Osteocyte (in vitro differentiated cells): ENCODE data around the gene ITPR1. TPM values are rescaled to one million over a fixed set of nuclear protein-coding genes. Genes with fewer than 3 reads are reported as not detected.

Source experiments
- DNase-seq: peaks from one replicate; pipeline ENCODE4 v3.0.0; 2021; ENCODE audit warnings: mixed read lengths; ENCODE audit not compliant: unreplicated experiment; ENCODE audit errors: extremely low spot score
- H3K27ac Mint-ChIP-seq: one replicate; pipeline ENCODE4 v1.8.0; 2021; ENCODE audit warnings: mild to moderate bottlenecking, mixed read lengths; ENCODE audit not compliant: unreplicated experiment
- H3K27me3 Mint-ChIP-seq: one replicate; pipeline ENCODE4 v1.8.0; 2021; ENCODE audit warnings: mixed read lengths; ENCODE audit not compliant: unreplicated experiment
- H3K36me3 Mint-ChIP-seq: one replicate; pipeline ENCODE4 v1.8.0; 2021; ENCODE audit warnings: mixed read lengths; ENCODE audit not compliant: unreplicated experiment
- H3K4me1 Mint-ChIP-seq: one replicate; pipeline ENCODE4 v1.8.0; 2021; ENCODE audit warnings: mixed read lengths; ENCODE audit not compliant: unreplicated experiment
- H3K4me3 Mint-ChIP-seq: one replicate; pipeline ENCODE4 v1.8.0; 2021; ENCODE audit warnings: mild to moderate bottlenecking, moderate library complexity, mixed read lengths; ENCODE audit not compliant: unreplicated experiment
- H3K9me3 Mint-ChIP-seq: one replicate; pipeline ENCODE4 v1.8.0; 2021; ENCODE audit warnings: mixed read lengths; ENCODE audit not compliant: unreplicated experiment
- total RNA-seq: library from RNA; stranded (reverse); gene quantifications from 2 replicates; pipeline ENCODE4 v1.2.1, GENCODE V29; 2021
- TF ChIP-seq, protein P1 (sequence below): fragments of 200-600 bp; sonication (generic); IDR thresholded peaks from 2 replicates; pipeline ENCODE4 v1.5.0; 2021; ENCODE audit warnings: antibody characterized with exemption, mild to moderate bottlenecking, moderate library complexity

The ITPR1 gene
- total RNA-seq, 1 donor from 2014 or later = 34.3 TPM

DNA sequence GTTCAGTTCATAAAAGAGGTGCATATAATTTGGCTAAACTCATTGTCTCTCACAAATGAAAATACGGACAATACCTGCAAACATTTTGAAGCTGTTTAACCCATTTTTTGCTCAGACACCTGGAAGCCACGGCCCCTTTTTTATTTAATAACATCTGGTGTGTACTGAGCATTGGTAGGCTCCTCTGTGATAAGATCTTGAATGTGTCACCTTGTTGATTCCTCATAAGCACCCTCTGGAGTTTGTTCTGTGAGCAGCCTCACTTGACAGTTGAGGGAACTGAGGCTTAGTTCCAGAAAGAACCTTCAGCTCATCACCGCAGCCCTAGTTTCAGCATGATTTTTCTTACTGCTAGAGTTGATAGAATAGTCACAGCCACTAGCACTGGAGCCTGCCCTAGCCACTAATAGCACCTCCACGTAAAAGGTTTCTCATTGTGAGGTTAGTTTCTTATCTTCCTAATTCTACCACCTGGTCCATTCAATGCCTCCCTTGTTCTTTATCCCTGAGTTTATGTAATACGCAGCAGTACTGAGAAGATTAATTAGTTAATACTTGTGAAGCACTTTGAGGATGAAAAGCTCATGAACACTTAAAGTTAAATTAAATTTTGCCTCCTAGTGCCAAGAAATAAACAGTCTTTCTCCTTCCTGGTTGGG, 71.9 kb downstream of the ITPR1 start:
- Mint-ChIP-seq H3K4me3 (no peak overlapping the region), H3K9me3 (no peaks in the 10 kb centered on the region), H3K27ac (no peak overlapping the region), H3K4me1 (peaks cover 3% of the 10 kb centered on the region), H3K36me3 (no peaks in the 10 kb centered on the region), H3K27me3 (no peaks in the 10 kb centered on the region)
- DNase-seq = no peak
- TF ChIP-seq, protein P1, sequence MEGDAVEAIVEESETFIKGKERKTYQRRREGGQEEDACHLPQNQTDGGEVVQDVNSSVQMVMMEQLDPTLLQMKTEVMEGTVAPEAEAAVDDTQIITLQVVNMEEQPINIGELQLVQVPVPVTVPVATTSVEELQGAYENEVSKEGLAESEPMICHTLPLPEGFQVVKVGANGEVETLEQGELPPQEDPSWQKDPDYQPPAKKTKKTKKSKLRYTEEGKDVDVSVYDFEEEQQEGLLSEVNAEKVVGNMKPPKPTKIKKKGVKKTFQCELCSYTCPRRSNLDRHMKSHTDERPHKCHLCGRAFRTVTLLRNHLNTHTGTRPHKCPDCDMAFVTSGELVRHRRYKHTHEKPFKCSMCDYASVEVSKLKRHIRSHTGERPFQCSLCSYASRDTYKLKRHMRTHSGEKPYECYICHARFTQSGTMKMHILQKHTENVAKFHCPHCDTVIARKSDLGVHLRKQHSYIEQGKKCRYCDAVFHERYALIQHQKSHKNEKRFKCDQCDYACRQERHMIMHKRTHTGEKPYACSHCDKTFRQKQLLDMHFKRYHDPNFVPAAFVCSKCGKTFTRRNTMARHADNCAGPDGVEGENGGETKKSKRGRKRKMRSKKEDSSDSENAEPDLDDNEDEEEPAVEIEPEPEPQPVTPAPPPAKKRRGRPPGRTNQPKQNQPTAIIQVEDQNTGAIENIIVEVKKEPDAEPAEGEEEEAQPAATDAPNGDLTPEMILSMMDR = no peak

DNA sequence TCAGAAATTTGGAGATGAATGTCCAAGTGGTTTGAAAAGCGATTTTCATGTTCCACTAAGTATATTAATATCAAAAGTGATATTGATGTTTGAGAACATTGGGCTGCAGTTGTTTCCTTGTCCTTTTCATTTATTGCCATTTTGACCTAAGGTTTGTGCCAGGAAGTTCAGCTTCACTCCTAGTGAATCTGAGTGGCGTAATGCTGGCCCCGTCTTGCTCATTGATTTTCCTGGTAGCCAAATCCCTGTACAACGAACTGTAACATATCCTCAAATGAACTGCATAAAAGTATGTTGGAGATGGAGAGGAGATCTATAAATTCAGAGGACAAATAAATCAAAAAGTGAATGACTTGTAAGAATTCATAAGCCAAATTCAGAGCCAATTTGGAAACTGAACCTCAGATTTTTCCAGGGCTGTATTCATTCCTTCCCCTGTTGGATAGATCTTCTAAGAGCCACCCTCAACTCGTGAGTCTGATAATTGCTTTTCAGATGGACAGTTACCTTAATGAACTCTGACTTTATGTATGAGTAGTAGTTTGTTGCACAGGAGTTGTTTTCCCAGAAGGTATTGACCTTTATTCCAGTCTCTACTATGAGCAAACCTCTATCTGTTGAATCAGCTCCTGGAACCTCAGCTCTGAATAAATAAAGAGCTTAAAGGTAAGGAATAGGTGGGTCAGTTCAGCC, 72.8 kb downstream of the ITPR1 start:
- H3K4me3 Mint-ChIP-seq = no peak overlapping the region
- no peaks in the 10 kb centered on the region for H3K27me3 Mint-ChIP-seq
- H3K4me1 Mint-ChIP-seq = peaks cover 3% of the 10 kb centered on the region
- H3K27ac Mint-ChIP-seq = no peak overlapping the region
- TF ChIP-seq, protein P1 = no peak
- no peaks in the 10 kb centered on the region for H3K36me3 Mint-ChIP-seq
- DNase-seq = no peak
- no peaks in the 10 kb centered on the region for H3K9me3 Mint-ChIP-seq

DNA sequence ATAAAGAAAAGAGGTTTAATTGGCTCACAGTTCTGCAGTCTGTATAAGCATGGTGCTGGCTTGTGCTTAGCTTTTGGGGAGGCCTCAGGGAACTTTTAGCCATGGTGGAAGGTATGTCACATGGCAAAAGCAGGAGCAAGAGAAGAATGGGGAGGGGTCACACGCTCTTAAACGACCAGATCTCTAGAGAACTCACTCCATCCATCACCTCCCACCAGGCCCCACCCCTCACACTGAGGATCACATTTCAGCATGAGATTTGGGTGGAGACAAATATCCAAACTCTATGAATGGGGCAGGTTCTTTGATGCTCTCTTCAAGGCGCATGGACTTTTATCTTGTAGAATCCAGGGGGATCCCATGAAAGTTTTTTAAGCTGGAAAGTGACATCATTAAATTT, 75.7 kb downstream of the ITPR1 start:
- H3K27ac Mint-ChIP-seq = no peak overlapping the region
- H3K27me3 Mint-ChIP-seq = no peaks in the 10 kb centered on the region
- H3K4me3 Mint-ChIP-seq = no peak overlapping the region
- TF ChIP-seq, protein P1 = no peak
- peaks cover 2% of the 10 kb centered on the region for H3K4me1 Mint-ChIP-seq
- DNase-seq = no peak
- H3K9me3 Mint-ChIP-seq = no peaks in the 10 kb centered on the region
- no peaks in the 10 kb centered on the region for H3K36me3 Mint-ChIP-seq

DNA sequence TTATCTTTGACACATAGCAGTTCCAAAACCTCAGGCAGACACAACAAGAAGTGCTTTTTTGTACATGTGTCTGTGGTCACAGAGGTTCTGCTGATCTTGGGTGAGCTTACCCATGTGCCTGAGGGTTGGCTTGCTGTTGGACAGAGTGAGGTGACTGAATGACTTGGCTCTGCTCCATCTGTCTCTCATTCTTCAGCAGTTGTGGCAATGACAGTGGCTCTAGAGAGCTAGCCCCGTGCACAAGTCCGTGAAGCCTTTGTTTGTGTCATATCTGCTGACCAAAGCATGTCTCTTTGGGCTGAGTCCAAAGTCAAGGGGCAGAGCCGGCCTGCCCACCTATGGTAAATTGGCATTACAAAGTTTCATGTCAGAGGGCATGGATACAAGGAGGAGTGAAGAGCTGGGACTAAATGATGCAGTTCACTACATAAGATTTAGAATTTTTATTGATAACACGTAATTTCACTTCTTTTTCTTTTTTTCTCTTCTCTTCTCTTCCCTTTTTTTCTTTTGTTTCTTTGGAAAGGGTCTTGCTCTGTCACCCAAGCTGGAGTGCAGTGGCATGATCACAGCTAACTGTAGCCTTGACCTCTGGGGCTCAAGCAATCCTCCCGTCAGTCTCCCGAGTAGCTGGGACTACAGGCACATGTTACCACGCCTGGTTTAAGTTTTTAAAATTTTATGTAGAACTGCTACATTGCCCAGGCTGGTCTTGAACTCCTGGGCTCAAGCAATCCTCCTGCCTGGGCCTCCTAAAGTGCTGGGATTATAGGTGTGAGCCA, 77.9 kb downstream of the ITPR1 start:
- H3K36me3 Mint-ChIP-seq = no peaks in the 10 kb centered on the region
- no peak overlapping the region for H3K4me3 Mint-ChIP-seq
- TF ChIP-seq, protein P1 = no peak
- H3K4me1 Mint-ChIP-seq = peaks cover 3% of the 10 kb centered on the region
- no peaks in the 10 kb centered on the region for H3K27me3 Mint-ChIP-seq
- no peak overlapping the region for H3K27ac Mint-ChIP-seq
- no peak for DNase-seq
- no peaks in the 10 kb centered on the region for H3K9me3 Mint-ChIP-seq
